Neural crest cell (in vitro differentiated cells): ENCODE measurements around the gene CDH13. TPM values are rescaled to one million over a fixed set of nuclear protein-coding genes. Genes with fewer than 3 reads are reported as not detected.
A peak's percentile ranks its signal among the peaks of the same experiment; 100 is the strongest.

Source experiments
- DNase-seq: peaks from one replicate; pipeline ENCODE4 v3.0.0; 2021; ENCODE audit warnings: low read depth, mixed read lengths, low spot score
- H3K27ac Mint-ChIP-seq: one replicate; pipeline ENCODE4 v1.8.0; 2021; ENCODE audit warnings: mild to moderate bottlenecking, mixed read lengths; ENCODE audit not compliant: unreplicated experiment
- H3K27me3 Mint-ChIP-seq: 2 replicates; pipeline ENCODE4 v1.8.0; 2021; ENCODE audit warnings: low read depth, mild to moderate bottlenecking, mixed read lengths
- H3K36me3 Mint-ChIP-seq: 2 replicates; pipeline ENCODE4 v1.8.0; 2021; ENCODE audit warnings: low read depth, mild to moderate bottlenecking, mixed read lengths
- H3K4me1 Mint-ChIP-seq: 2 replicates; pipeline ENCODE4 v1.8.0; 2021; ENCODE audit warnings: mixed read lengths
- H3K4me3 Mint-ChIP-seq: one replicate; pipeline ENCODE4 v1.8.0; 2021; ENCODE audit warnings: mild to moderate bottlenecking, mixed read lengths
- H3K9me3 Mint-ChIP-seq: 2 replicates; pipeline ENCODE4 v1.8.0; 2021; ENCODE audit warnings: mixed read lengths
- CTCF ChIP-seq: fragments of 200-600 bp; sonication (generic); conservative IDR thresholded peaks from 2 replicates; pipeline ENCODE4 v1.5.0; 2021; ENCODE audit warnings: antibody characterized with exemption, mild to moderate bottlenecking
- total RNA-seq: library from RNA; stranded (reverse); gene quantifications from 2 replicates; pipeline ENCODE4 v1.2.1, GENCODE V29; 2021

CDH13 gene
- total RNA-seq, 1 donor from 2014 or later, result 1.1 TPM

GRCh38 chr16:82792693-82793092 lies 165.9 kb downstream of the CDH13 start:
- TF ChIP-seq CTCF, result no peak
- Mint-ChIP-seq H3K27ac (no peak overlapping the region), H3K9me3 (no peaks in the 10 kb centered on the region)

GRCh38 chr16:82793528-82794245 lies 166.9 kb downstream of the CDH13 start:
- no peak overlapping the region for H3K4me3 Mint-ChIP-seq
- no peak overlapping the region for H3K27ac Mint-ChIP-seq
- H3K4me1 Mint-ChIP-seq, result no peaks in the 10 kb centered on the region
- DNase-seq, result no peak
- TF ChIP-seq CTCF, result no peak
- H3K9me3 Mint-ChIP-seq, result no peaks in the 10 kb centered on the region
- H3K36me3 Mint-ChIP-seq, result no peaks in the 10 kb centered on the region
- no peaks in the 10 kb centered on the region for H3K27me3 Mint-ChIP-seq

More at GRCh38 chr16:82792693-82793092, 165.9 kb downstream of the CDH13 start:
- DNase-seq, result no peak
- no peaks in the 10 kb centered on the region for H3K27me3 Mint-ChIP-seq
- H3K4me1 Mint-ChIP-seq, result no peaks in the 10 kb centered on the region
- no peak overlapping the region for H3K4me3 Mint-ChIP-seq
- no peaks in the 10 kb centered on the region for H3K36me3 Mint-ChIP-seq

GRCh38 chr16:82796047-82796446 lies 169.3 kb downstream of the CDH13 start:
- no peak for TF ChIP-seq CTCF
- Mint-ChIP-seq H3K36me3 (no peaks in the 10 kb centered on the region), H3K4me3 (no peak overlapping the region), H3K27ac (no peak overlapping the region), H3K9me3 (no peaks in the 10 kb centered on the region), H3K27me3 (no peaks in the 10 kb centered on the region), H3K4me1 (no peaks in the 10 kb centered on the region)
- DNase-seq, result no peak

- no peak for DNase-seq
- Mint-ChIP-seq H3K9me3 (no peaks in the 10 kb centered on the region), H3K27me3 (no peaks in the 10 kb centered on the region), H3K27ac (no peak overlapping the region), H3K36me3 (no peaks in the 10 kb centered on the region), H3K4me3 (no peak overlapping the region), H3K4me1 (peaks cover 2% of the 10 kb centered on the region)
- no peak for TF ChIP-seq CTCF
Measured at GRCh38 chr16:82801361-82801760, 174.6 kb downstream of the CDH13 start.

GRCh38 chr16:82805866-82806265 lies 179.1 kb downstream of the CDH13 start:
- no peak for TF ChIP-seq CTCF
- H3K27me3 Mint-ChIP-seq, result no peaks in the 10 kb centered on the region
- peaks cover 26% of the 10 kb centered on the region for H3K4me1 Mint-ChIP-seq
- no peaks in the 10 kb centered on the region for H3K9me3 Mint-ChIP-seq
- no peaks in the 10 kb centered on the region for H3K36me3 Mint-ChIP-seq
- no peak overlapping the region for H3K4me3 Mint-ChIP-seq
- H3K27ac Mint-ChIP-seq, result peak overlapping the region; percentile 20
- no peak for DNase-seq
